ENCODE measurements around the gene SIRPB2.

DNA sequence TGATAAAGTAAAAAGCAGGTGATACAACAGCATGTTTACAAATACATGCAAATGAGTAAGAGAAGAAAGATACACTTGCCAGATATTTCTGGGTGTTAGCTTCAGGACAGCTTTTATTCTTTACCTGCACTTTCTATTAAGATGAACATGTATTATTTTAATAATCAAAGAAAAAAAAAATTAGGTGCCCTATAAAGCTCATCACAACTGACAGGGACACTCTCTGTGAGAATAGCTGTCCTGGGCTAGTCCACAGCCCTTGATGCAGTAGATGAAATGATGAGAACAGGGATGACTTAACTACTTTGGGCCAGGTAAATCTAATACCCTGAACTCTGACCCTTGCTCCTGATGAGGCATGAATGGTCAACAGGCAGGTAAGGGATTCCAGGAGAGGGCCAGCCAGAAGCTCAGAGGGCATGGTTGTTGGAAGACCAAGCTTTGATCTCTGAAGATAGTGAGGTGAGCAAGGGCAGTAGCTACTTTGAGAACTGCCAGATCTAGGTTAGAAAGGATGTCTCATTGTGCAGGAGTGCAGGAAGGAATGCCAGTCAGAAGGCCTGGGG, 40.2 kb downstream of the SIRPB2 start:
- TF ChIP-seq CTCF (conservative IDR thresholded peaks at IDR 0.05 in 1 of 2, IDR thresholded peaks at IDR 0.05 in 1 of 2; ENCODE audit: low read depth in 1 of 2, low read length in 2 of 2), result no peak
- no peak for TF ChIP-seq EZH2 (IDR thresholded peaks at IDR 0.05; ENCODE audit: low read length, missing control alignments)

All from fibroblast of lung (primary cell).